Right forelimb (tissue), 1 donor: Measurements from ENCODE around the gene ANAPC13.
A peak's percentile ranks its signal among the peaks of the same experiment; 100 is the strongest.

ENCODE experiments used
- DNase-seq: peaks from one replicate; pipeline ENCODE4 v3.0.0-alpha.2; 2018

ANAPC13 gene

DNA sequence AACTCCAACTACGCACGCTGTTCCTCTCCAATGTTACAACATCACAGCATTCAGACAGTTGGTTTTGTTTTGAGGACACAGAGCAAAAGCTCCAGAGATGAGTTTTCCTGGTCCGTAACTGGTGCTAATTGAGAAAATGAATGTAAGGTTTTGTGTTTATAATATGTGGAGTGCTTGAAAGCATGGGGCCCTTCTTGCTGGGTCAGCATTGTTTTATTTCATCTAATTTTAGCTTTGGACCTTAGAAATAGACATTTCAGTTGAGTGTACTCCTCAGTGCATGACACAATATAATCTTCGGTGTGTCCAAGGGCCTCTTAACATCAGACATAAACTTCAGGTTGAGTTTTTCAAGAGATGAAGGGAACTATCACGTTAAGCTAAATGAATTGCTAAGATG, 37.1 kb downstream of the ANAPC13 start:
- DNase-seq: no peak

DNA sequence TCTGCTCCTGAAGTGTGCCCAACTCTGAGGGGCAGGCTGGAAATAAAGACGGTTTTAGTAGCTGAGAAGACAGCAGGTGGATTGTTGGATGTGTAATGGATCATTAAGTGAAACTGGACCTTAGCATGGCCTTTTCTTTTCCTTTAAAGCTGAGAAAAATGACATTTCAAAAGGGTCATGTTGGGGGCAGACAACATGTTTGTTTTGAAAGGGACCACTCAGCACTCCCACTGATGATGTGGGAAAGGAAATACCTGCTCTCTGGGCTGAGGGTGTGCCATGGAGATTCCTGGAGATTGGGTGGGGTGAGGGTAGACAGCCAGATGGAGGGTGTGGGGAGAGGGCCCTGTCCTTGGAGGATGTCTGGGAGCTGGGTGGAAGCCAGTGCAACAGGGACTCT, 38.4 kb downstream of the ANAPC13 start:
- DNase-seq: peak; percentile 25

DNA sequence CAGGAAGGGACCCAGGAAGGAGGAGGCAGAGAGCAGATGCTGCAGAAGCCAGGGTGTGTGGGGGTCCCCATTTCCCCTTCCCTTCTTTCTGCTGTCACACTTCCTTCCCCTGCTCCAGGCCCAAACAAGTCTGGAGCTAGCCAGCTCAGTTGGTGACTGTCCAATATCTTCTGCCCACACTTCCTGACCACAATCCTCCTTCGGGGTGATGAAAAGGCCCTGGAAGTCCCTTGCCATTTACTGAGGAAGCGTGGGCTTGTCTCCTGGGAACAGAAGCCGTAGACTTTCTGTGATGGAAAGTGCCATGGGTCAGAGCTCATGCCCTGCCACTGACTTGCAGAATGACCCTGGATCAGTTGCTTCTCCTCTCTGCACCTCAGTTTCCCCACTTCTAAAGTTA, 39.0 kb downstream of the ANAPC13 start:
- DNase-seq: peak; percentile 37

DNA sequence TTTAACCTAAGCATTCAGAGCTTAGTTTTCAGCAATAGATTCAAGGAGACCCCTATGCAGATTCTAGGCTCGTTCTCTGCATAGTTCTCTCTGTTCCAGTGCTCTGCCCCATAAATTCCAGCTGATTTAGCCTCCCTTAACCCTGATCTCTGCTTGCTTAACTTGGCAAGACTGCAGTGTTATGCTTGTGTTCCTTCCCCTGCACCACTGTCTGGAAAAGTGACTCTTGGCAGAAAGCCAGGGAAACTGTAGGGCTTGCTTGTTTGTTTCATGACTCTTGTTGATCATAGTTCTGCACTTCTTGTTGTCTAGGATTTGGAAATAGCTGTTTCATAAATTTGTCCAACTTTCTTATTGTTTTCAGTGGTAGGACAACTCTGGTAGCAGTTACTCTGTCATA, 40.1 kb downstream of the ANAPC13 start:
- DNase-seq: peak; percentile 40

DNA sequence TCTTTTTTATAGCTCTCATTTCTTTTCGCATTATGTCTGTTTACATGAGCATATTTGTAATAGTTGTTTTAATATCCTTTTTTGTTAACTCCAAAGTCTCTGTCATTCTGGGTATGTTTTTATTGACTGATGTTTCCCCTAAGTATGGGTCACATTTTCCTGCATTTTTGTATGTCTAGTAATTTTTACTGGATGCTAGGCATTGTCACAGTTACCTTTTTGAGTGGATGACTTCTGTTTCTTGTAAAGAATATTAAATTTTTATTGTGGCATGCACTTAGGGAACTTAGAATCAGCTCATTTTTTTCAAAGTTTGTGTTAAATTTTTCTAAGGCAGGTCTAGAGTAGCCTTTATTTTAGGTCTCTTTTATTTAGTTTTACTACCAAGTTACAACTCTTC, 40.7 kb downstream of the ANAPC13 start:
- no peak for DNase-seq

DNA sequence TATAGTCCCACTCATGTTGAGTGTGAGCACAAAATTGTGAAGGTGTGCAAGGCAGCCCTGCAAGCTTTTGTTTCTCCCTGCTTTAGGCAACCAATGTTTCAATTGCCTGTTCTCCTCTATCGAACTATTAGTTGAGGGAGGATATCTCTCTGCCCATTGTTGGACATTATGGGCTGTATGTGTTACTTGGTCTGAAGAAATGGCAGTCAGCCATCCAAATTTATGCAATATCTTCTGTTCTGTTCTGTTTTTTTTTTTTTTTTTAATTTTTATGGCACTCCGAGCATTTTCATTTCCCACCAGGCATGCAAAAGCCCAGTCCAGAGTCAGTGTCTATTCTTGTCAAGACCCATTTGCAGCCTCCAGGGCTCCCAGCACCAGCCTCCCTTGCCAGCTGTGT, 44.0 kb downstream of the ANAPC13 start:
- no peak for DNase-seq

DNA sequence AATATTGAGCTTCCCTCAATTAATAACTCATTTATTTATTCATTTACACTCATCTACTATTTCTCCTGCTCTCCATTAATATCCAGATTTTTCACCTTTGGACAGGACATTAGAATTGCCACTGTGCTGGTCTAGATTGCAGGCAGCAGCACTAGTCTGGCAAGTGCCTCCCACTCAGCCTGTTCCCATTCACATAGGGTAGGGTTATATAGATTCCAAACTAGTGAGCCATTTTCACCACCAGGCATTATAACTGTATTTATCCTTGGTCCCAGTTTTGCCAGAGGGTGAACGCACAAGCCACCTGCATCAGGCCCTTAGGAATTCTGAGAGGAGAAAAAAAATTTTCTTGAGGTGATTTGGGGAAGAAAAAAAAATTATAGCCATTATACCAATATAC, 44.5 kb downstream of the ANAPC13 start:
- DNase-seq: no peak

DNA sequence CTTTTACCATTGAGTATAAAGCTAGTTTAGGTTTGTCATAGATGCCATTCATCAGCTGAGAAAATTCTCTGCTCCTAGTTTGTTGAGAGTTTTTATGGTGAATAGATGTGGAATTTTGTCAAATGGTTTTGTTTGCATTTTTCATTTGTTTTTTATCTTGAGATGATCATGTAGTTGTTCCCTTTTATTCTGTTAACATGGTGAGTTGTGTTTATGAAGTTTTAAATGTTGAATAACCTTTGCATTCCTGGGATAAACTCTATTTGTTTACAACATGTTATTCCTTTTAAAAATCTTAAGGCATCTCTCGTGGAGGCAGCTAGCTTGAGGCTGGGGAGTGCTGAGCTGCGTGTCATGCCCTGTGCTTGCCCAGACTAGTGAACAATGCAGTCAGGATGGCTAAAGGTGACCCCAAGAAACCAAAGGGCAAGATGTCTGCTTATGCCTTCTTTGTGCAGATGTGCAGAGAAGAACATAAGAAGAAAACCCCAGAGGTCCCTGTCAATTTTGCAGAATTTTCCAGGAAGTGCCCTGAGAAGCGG, 48.5 kb downstream of the ANAPC13 start:
- no peak for DNase-seq

DNA sequence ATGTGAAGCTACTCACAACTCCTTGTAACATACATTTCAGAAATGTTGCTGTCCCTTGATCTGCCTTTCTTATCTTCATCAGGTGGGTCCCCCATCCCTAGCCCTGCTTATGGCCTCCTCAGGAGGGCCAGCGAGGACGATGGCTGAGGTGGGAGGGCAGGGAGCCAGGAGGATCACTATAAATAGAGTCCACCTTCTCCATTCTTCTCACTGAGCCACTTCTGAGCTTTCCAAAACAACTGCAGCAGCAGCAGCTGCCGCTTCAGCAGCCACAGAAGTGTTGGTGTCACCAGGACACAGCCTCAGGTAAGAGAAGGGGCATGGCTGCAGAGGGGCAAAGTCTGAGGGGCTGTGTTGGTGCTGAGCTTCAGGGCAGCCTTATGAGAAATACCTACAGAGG, 53.5 kb downstream of the ANAPC13 start:
- no peak for DNase-seq

DNA sequence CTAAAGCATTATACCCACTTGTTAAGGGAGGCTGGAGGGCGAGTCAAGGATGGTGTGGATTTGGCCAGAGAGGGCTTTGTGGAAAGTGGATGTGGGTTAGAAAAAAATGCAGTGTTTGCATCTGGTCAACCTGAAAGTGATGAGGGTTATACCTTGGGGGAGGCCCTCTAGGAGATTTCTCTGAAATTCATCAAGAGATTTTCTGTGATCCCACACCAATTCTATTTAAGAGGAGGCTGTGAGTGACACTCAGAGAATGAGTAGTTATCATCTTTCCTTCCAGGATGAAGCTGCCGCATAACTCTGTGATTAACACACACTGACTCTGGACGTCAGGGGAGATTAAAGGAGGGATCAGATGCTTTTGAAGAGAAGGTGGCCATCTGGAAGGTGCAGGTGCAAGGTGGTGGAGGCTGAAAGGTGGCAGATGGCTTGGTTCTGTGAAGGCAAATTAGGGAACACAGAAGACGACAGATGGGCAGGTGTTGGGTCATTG, 54.8 kb downstream of the ANAPC13 start:
- DNase-seq: no peak

DNA sequence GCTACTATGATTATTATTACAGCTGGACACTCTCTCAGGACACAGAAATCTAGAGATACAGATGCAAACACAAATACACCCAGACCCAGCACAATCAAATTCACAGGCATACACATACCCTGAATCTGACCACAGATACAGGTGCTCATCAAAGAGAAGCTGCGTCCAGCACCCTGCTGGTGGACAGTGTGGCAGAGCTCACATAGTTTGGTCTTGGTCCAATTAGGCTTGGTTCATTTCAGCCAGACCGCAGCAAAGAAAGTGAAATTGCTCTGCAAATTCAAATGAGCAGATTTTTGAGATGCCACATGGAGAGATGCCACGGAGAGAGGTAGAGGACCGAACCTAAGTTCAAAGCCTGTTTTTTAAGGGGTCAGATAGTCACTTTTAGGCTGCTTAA, 55.6 kb downstream of the ANAPC13 start:
- DNase-seq: no peak

DNA sequence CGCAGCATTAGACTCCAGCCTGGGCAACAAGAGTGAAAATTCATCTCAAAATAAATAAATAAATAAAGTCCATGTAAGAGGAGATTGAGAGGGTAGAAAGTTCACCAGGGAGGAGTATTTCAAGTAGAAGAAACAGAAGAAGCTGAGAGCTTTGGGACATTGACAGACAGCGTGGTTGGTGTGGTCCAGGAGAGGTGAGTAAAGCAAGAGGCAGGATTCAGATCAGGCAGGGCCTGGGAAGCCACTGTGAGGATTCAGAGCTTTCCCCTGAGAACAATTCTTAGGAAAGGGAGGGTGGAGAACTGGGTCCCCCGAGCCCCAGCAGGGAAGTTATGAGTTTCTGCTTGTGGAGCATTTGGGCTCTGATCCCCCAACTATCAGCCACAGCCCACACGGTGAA, 57.4 kb downstream of the ANAPC13 start:
- DNase-seq: no peak
